HepG2 (cell line): ENCODE results near the gene BCAS4. TPM values are rescaled to one million over a fixed set of nuclear protein-coding genes. Genes with fewer than 3 reads are reported as not detected.

Experiments
- ATAC-seq: fragments of 200-7000 bp; cut with Tn5 transposase; 3 replicates; pipeline ENCODE4 v1.9.1; 2020; ENCODE audit warnings: mild to moderate bottlenecking, moderate library complexity
- BruUV-seq: library from RNA; stranded (reverse); fragments of 400-500 nt; replicated peaks from 2 replicates; lab custom pipeline; 2021; lab: Mats Ljungman, UMichigan
- CTCF ChIA-PET: fragments of 300-600 bp; formaldehyde crosslinking; extraction: SDS; loops from one replicate; lab custom pipeline; 2021; ENCODE audit warnings: low total read pairs, inconsistent platforms, low intra/inter-chr PET ratio; lab: Yijun Ruan, JAX
- POLR2A ChIA-PET: fragments of 350-600 bp; sonication (Branson Sonifier 250); formaldehyde crosslinking; loops from one replicate; lab custom pipeline; 2020; ENCODE audit warnings: antibody characterized with exemption, inconsistent platforms; lab: Yijun Ruan, JAX
- DNase-seq: peaks from one replicate; pipeline ENCODE4 v3.0.0-alpha.2; 2015; ENCODE audit warnings: low spot score
- FAIRE-seq: peaks from 3 replicates; lab custom pipeline; 2011; peaks lifted over from hg19 to GRCh38; lab: Jason Lieb, UNC
- H2AFZ ChIP-seq: one replicate; pipeline ENCODE4 v1.6.1; 2011; ENCODE audit warnings: low read length, inconsistent platforms
- H3K27ac ChIP-seq: fragments of 300-600 bp; 3 replicates; pipeline ENCODE4 v1.8.0; 2011; ENCODE audit warnings: mixed run types, mild to moderate bottlenecking, mixed read lengths, low read length, inconsistent platforms; ENCODE audit not compliant: insufficient read depth; ENCODE audit errors: extremely low read length
- H3K27me3 ChIP-seq, 2 experiments: fragments of 200-600 bp in 1 of 2; 2 replicates in 1 of 2; 3 replicates in 1 of 2; pipeline versions ENCODE4 v1.6.0 to v1.8.0; 2011; ENCODE audit warnings: low read length in 2 of 2, mild to moderate bottlenecking in 2 of 2, moderate library complexity in 2 of 2, inconsistent platforms in 1 of 2; ENCODE audit not compliant: insufficient read depth in 2 of 2, control insufficient read depth in 1 of 2
- H3K36me3 ChIP-seq, 2 experiments: fragments of 200-600 bp in 1 of 2; replicated peaks in 1 of 2; 2 replicates in 1 of 2; 3 replicates in 1 of 2; pipeline versions ENCODE4 v1.5.1 to v1.8.0; 2011; ENCODE audit warnings: low read length in 2 of 2, inconsistent platforms in 1 of 2; ENCODE audit not compliant: insufficient read depth in 2 of 2, control insufficient read depth in 1 of 2
- H3K4me1 ChIP-seq: 2 replicates; pipeline ENCODE4 v1.5.1; 2012; ENCODE audit warnings: low read length, inconsistent platforms; ENCODE audit not compliant: insufficient read depth
- H3K4me2 ChIP-seq: 2 replicates; pipeline ENCODE4 v1.6.0; 2011; ENCODE audit warnings: low read depth, low read length, inconsistent platforms
- H3K4me3 ChIP-seq, 3 experiments: fragments of 200-600 bp in 1 of 3; sonication (generic), shearing (Covaris generic) in 1 of 3; replicated peaks in 1 of 3; 2 replicates each; pipeline ENCODE4 v1.5.1; 2011 to 2016; ENCODE audit warnings: low read length in 3 of 3, inconsistent platforms in 2 of 3, low read depth in 2 of 3, mild to moderate bottlenecking in 2 of 3, control low read depth in 1 of 3, mixed read lengths in 1 of 3; ENCODE audit not compliant: insufficient read depth in 1 of 3
- H3K79me2 ChIP-seq: one replicate; pipeline ENCODE4 v1.6.1; 2011; ENCODE audit warnings: low read length, inconsistent platforms; ENCODE audit not compliant: insufficient read depth
- H3K9ac ChIP-seq: 2 replicates; pipeline ENCODE4 v1.6.0; 2011; ENCODE audit warnings: mild to moderate bottlenecking, low read depth, low read length, inconsistent platforms; ENCODE audit not compliant: insufficient read depth
- H3K9me3 ChIP-seq: 2 replicates; pipeline ENCODE4 v1.5.1; 2012; ENCODE audit warnings: mild to moderate bottlenecking, low read length
- H4K20me1 ChIP-seq: 2 replicates; pipeline ENCODE4 v1.6.0; 2011; ENCODE audit warnings: inconsistent platforms, mild to moderate bottlenecking, low read length, moderate library complexity; ENCODE audit not compliant: insufficient read depth
- ADNP ChIP-seq: sonication (generic); formaldehyde crosslinking; IDR thresholded peaks from 2 replicates; pipeline ENCODE4 v1.4.0; 2020; ENCODE audit warnings: missing genetic modification reagents
- CBX2 ChIP-seq, 2 experiments: fragments of 200-600 bp in 1 of 2; sonication (generic); formaldehyde crosslinking in 1 of 2; IDR thresholded peaks; 2 replicates each; pipeline versions ENCODE4 v1.7.0 to v1.8.1; 2018 to 2022; ENCODE audit warnings: low read depth in 2 of 2, low read length in 1 of 2, mild to moderate bottlenecking in 1 of 2, missing genetic modification reagents in 1 of 2
- KDM4B ChIP-seq: sonication (generic); formaldehyde crosslinking; IDR thresholded peaks from 2 replicates; pipeline ENCODE4 v1.4.0; 2020; ENCODE audit warnings: missing genetic modification reagents
- MNT ChIP-seq: fragments of 450-650 bp; IDR thresholded peaks from 2 replicates; pipeline ENCODE4 v1.6.1; 2016
- NCOA1 ChIP-seq: sonication (generic); formaldehyde crosslinking; IDR thresholded peaks from 2 replicates; pipeline ENCODE4 v1.9.0; 2021; ENCODE audit warnings: missing genetic modification reagents
- SALL2 ChIP-seq: sonication (generic); formaldehyde crosslinking; IDR thresholded peaks from 2 replicates; pipeline ENCODE4 v1.8.1; 2023; ENCODE audit warnings: mild to moderate bottlenecking, missing genetic modification reagents, inconsistent platforms
- TBL1XR1 ChIP-seq: fragments of 150-350 bp; IDR thresholded peaks from 2 replicates; pipeline ENCODE4 v1.6.1; 2014; ENCODE audit warnings: borderline replicate concordance, low read length; ENCODE audit not compliant: partially characterized antibody
- WGBS: methylation state at CpG from one replicate; pipeline ENCODE4 v1.1.6; 2017; ENCODE audit warnings: low lambda C conversion rate; 5-methylcytosine and 5-hydroxymethylcytosine counted together
- in situ Hi-C: cut with HindIII; loops from 2 replicates; pipeline ENCODE4 v1.10.0; 2017; ENCODE audit warnings: low pct_unique_long_range_greater_than_20kb; ENCODE audit not compliant: extremely low pct_ligation_motif_present
- intact Hi-C: fragments of 100-400 bp; cut with micrococcal nuclease; formaldehyde crosslinking; loops from one replicate; pipeline ENCODE4 v1.10.0; 2022; ENCODE audit not compliant: unreplicated experiment
- polyA plus RNA-seq, 8 experiments: library from polyadenylated mRNA; depleted of rRNA in 3 of 8; stranded (reverse) in 7 of 8; unstranded in 1 of 8; fragments of >200 nt; fragmentation: Illumina TruSeq in 4 of 8; extraction: Trizol in 4 of 8; gene quantifications; 2 replicates each; pipeline versions ENCODE4 v1.2.1 to v1.2.3, GENCODE V29; 2011 to 2016; ENCODE audit warnings: low read depth in 4 of 8, missing spikeins in 1 of 8, mixed read lengths in 1 of 8; ENCODE audit not compliant: insufficient read depth in 1 of 8
- total RNA-seq, 5 experiments: library from RNA; depleted of rRNA; stranded (reverse); fragments of >200 nt; fragmentation: Illumina TruSeq; extraction: Trizol; gene quantifications; 2 replicates each; pipeline ENCODE4 v1.2.3, GENCODE V29; 2016; ENCODE audit warnings: low read depth in 1 of 5
- TF ChIP-seq, protein P1 (sequence below): sonication (generic); formaldehyde crosslinking; IDR thresholded peaks from 2 replicates; pipeline ENCODE4 v1.8.0; 2022; ENCODE audit warnings: mild to moderate bottlenecking, missing genetic modification reagents, moderate library complexity
- TF ChIP-seq, protein P2 (sequence below): sonication (generic); formaldehyde crosslinking; IDR thresholded peaks from 2 replicates; pipeline ENCODE4 v1.5.1; 2020; ENCODE audit warnings: mild to moderate bottlenecking, missing genetic modification reagents, moderate library complexity

The BCAS4 gene
- total and polyA plus RNA-seq, 2 of the 13 experiments (the other 11 are each of a cell fraction or from before 2014, with no cell fraction given), result 7.2 to 8.0 TPM

GRCh38 chr20:50842821-50843220, 48.0 kb downstream of the BCAS4 start (continued):
- TF ChIP-seq KDM4B (CRISPR knock-in tag), result no peak
- no peak for TF ChIP-seq TBL1XR1

DNA sequence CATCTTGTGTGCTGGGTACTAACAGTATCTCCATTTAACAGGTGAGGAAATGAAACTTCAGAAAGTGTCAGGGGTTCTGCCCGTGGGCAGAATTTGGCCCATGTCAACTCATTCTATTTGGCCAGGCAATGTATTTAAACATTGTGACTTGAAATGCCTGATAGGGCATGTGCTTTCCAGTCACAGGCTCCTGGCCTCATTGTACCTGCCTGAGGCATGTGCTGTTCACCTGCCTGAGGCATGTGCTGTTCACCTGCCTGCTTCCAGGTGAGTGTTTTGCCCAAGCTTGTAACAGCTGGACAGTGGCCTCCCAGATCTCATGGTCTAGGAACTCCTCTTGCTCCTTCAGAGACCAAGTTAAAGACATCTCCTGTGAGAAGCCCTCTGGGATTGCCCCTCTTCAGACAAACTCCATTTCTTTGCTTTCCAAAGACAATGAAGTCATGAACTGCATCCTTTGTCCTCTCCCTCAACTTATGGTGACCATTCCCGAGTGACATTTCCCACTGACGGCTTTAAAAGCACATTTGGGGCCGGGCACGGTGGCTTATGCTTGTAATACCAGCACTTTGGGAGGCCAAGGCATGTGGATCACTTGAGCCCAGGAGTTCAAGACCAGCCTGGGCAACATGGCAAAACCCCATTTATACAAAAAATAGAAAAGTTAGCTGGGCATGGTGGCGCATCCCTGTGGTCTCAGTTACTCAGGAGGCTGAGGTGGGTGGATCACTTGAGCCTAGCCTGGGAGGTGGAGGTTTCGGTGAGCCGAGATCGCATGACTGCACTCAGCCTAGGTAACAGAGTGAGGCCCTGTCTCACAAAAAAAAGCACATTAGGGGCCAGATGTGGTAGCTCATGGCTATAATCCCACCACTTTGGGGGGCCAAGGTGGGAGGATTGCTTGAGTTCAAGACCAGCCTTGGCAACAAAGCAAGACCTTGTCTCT, 48.7 kb downstream of the BCAS4 start:
- Histone ChIP-seq H3K27ac (no peak overlapping the region), H3K4me2 (no peak overlapping the region), H3K36me3 (no peaks in the 10 kb centered on the region), H3K79me2 (no peaks in the 10 kb centered on the region), H3K4me1 (peaks cover 10% of the 10 kb centered on the region), H4K20me1 (no peaks in the 10 kb centered on the region), H3K9ac (no peak overlapping the region), H3K9me3 (no peaks in the 10 kb centered on the region), H2AFZ (no peak overlapping the region), H3K27me3 (no peaks in the 10 kb centered on the region), H3K4me3 (no peak overlapping the region)
- 86% methylated on average over 9 of the region's 9 CpGs for WGBS
- ChIA-PET CTCF (no interaction called here), POLR2A (no interaction called here)
- FAIRE-seq, result no peak
- in situ Hi-C loops (no loop called here), intact Hi-C loops (no loop called here)
- no peak for DNase-seq
- no TSS peak for BruUV-seq
- no peak for ATAC-seq
- TF ChIP-seq NCOA1 (CRISPR knock-in tag) (no peak), MNT (peak; percentile 32; the same call in 1 of the 2 replicates), ADNP (CRISPR knock-in tag) (no peak), CBX2 (IDR thresholded peaks at IDR 0.05; ENCODE audit: low read depth, low read length) (no peak), CBX2 (CRISPR knock-in tag; IDR thresholded peaks at IDR 0.05; ENCODE audit: low read depth) (no peak), SALL2 (no peak)
- TF ChIP-seq, protein P1, sequence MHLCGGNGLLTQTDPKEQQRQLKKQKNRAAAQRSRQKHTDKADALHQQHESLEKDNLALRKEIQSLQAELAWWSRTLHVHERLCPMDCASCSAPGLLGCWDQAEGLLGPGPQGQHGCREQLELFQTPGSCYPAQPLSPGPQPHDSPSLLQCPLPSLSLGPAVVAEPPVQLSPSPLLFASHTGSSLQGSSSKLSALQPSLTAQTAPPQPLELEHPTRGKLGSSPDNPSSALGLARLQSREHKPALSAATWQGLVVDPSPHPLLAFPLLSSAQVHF (CRISPR knock-in tag), result no peak
- TF ChIP-seq, protein P2, sequence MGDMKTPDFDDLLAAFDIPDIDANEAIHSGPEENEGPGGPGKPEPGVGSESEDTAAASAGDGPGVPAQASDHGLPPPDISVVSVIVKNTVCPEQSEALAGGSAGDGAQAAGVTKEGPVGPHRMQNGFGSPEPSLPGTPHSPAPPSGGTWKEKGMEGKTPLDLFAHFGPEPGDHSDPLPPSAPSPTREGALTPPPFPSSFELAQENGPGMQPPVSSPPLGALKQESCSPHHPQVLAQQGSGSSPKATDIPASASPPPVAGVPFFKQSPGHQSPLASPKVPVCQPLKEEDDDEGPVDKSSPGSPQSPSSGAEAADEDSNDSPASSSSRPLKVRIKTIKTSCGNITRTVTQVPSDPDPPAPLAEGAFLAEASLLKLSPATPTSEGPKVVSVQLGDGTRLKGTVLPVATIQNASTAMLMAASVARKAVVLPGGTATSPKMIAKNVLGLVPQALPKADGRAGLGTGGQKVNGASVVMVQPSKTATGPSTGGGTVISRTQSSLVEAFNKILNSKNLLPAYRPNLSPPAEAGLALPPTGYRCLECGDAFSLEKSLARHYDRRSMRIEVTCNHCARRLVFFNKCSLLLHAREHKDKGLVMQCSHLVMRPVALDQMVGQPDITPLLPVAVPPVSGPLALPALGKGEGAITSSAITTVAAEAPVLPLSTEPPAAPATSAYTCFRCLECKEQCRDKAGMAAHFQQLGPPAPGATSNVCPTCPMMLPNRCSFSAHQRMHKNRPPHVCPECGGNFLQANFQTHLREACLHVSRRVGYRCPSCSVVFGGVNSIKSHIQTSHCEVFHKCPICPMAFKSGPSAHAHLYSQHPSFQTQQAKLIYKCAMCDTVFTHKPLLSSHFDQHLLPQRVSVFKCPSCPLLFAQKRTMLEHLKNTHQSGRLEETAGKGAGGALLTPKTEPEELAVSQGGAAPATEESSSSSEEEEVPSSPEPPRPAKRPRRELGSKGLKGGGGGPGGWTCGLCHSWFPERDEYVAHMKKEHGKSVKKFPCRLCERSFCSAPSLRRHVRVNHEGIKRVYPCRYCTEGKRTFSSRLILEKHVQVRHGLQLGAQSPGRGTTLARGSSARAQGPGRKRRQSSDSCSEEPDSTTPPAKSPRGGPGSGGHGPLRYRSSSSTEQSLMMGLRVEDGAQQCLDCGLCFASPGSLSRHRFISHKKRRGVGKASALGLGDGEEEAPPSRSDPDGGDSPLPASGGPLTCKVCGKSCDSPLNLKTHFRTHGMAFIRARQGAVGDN (CRISPR knock-in tag), result no peak
